Measurements from ENCODE around the gene TRAPPC11.

- TF ChIP-seq CHD2 (IDR thresholded peaks at IDR 0.05; ENCODE audit: low read depth, low read length) (no peak), ZNF592 (IDR thresholded peaks at IDR 0.05) (no peak), CTCF (IDR thresholded peaks at IDR 0.05 in 2 of 3, conservative IDR thresholded peaks at IDR 0.05 in 1 of 3; ENCODE audit: insufficient read depth in 2 of 3, low read depth in 1 of 3, low read length in 3 of 3) (no peak), E2F1 (CRISPR knock-in tag; IDR thresholded peaks at IDR 0.05) (no peak), SRSF9 (IDR thresholded peaks at IDR 0.05; ENCODE audit: borderline replicate concordance, low read depth, low read length) (no peak), HDAC6 (IDR thresholded peaks at IDR 0.05; ENCODE audit: low read depth, low read length) (no peak), NR3C1 (CRISPR knock-in tag; IDR thresholded peaks at IDR 0.05) (no peak), RUNX1 (IDR thresholded peaks at IDR 0.05; ENCODE audit: low read depth) (no peak), POLR2AphosphoS5 (IDR thresholded peaks at IDR 0.05; ENCODE audit: control insufficient read depth, insufficient read depth, low read depth, low read length) (no peak), ZNF174 (CRISPR knock-in tag; IDR thresholded peaks at IDR 0.05) (no peak), CREB3 (tag; conservative IDR thresholded peaks at IDR 0.05; ENCODE audit: low read depth) (no peak)
These were observed 42.0 kb upstream of the TRAPPC11 start for GRCh38 chr4:183617075-183617474.
